Measurements from ENCODE around the gene RNF121.

- no peak for TF ChIP-seq POLR2AphosphoS5 (IDR thresholded peaks at IDR 0.05)
- TF ChIP-seq CTCF (IDR thresholded peaks at IDR 0.05) = no peak
These were observed 101.7 kb downstream of the RNF121 start for GRCh38 chr11:72030472-72031045.
